GM12878 (cell line): Measurements from ENCODE around the gene RNASEH2A.

Source experiments
- CHD4 ChIP-seq: fragments of 200-600 bp; sonication (generic); IDR thresholded peaks from 2 replicates; pipeline ENCODE4 v1.6.1; 2016; ENCODE audit warnings: mild to moderate bottlenecking
- USF2 ChIP-seq: IDR thresholded peaks from 2 replicates; pipeline ENCODE4 v1.6.1; 2011; ENCODE audit warnings: low read depth, low read length, improper control_type of control experiment, borderline replicate concordance
- TF ChIP-seq, protein P1 (sequence below), 3 experiments: IDR thresholded peaks in 2 of 3; conservative IDR thresholded peaks in 1 of 3; 2 replicates each; pipeline ENCODE4 v1.5.1; 2011; ENCODE audit warnings: low read depth in 3 of 3, low read length in 3 of 3, mild to moderate bottlenecking in 3 of 3, control low read depth in 2 of 3, moderate library complexity in 2 of 3, inconsistent platforms in 1 of 3, mixed read lengths in 1 of 3; ENCODE audit not compliant: control insufficient read depth in 2 of 3, insufficient read depth in 1 of 3; ENCODE audit errors: extremely low read depth in 1 of 3

DNA sequence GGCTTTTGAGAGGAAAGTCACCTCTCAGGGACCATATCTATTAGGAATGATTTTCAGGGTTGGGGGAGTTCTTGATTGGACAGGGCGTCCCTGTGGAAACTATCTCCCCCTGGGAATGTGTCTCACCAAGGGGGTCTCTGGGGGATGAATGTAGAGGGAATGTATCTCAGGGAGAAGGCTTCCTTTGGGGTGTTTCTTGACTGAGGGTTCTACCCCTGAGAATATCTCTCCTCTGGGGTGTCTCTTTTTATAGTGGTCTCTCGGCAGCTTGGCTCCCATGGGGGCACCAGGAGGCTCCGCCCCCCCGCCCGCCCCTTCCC is 27.0 kb downstream of the RNASEH2A start:
- TF ChIP-seq CHD4 (no peak), USF2 (no peak)
- TF ChIP-seq, protein P1, sequence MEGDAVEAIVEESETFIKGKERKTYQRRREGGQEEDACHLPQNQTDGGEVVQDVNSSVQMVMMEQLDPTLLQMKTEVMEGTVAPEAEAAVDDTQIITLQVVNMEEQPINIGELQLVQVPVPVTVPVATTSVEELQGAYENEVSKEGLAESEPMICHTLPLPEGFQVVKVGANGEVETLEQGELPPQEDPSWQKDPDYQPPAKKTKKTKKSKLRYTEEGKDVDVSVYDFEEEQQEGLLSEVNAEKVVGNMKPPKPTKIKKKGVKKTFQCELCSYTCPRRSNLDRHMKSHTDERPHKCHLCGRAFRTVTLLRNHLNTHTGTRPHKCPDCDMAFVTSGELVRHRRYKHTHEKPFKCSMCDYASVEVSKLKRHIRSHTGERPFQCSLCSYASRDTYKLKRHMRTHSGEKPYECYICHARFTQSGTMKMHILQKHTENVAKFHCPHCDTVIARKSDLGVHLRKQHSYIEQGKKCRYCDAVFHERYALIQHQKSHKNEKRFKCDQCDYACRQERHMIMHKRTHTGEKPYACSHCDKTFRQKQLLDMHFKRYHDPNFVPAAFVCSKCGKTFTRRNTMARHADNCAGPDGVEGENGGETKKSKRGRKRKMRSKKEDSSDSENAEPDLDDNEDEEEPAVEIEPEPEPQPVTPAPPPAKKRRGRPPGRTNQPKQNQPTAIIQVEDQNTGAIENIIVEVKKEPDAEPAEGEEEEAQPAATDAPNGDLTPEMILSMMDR (IDR thresholded peaks at IDR 0.05 in 2 of 3, conservative IDR thresholded peaks at IDR 0.05 in 1 of 3; ENCODE audit: control insufficient read depth in 2 of 3, extremely low read depth in 1 of 3, insufficient read depth in 1 of 3, low read depth in 3 of 3, low read length in 3 of 3) = no peak
